ENCODE measurements around the gene TEX101.

DNA sequence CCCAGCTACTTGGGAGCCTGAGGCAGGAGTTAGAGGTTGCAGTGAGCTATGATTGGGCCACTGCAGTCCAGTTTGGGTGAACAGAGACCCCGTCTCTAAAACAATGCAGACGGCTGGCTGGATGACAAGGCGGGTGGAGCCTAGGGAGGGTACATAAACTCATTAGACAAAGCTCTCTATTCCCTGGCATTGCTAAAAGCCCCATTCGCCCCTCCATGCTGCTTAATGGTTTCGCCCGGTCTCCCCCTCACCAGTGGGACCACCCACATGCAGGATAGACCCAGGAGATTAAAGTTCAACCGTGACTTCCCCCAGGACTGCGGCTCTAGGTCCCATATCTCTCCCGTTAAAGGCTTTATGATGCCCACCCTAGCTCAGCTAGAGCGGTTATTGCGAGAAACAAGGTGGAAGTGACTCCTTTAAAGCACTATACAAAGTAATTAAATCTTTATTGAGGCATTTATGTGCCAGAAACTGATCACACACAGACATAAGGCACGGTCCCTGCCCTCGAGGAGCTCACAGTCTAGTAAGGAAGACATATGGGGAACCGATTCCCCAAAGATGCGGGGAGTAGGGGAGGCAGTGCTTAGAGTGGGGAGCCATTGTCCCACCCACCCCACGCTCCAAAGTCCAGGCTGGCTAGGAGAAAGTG lies 45.8 kb downstream of the TEX101 start:
- no peak for TF ChIP-seq TAF1 (conservative IDR thresholded peaks at IDR 0.05)
- no peak for TF ChIP-seq MAX (IDR thresholded peaks at IDR 0.05)
